Measurements from ENCODE around the gene CKAP5.

DNA sequence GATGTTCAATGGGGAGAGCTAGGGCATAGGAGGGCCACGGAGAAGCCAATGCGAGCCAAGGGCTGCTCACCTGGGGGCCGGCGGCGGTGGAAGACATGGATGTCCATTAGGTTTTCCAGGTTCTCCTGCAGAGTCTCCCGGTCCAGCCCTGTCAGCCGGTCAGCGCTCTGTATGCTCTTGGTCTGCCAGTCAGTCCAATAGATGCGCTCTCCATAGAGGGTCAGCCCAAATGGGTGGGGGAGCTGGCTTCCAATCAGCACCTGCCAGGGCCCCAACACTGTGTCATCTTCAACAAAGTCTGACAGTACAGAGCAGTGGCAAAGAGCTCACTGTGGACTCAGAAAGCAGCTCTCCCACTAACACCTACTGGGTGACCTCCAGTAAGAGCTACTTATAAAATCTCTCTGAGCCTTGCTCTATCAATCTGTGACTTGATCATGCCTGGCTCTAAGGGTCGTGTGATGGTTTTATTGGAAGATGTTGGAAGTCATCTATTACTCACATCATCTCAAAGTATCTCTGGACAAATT, 33.0 kb upstream of the CKAP5 start:
- TF ChIP-seq CTCF (IDR thresholded peaks at IDR 0.05; ENCODE audit: low read depth, low read length, poor library complexity, severe bottlenecking), result no peak
- TF ChIP-seq EZH2phosphoT487 (IDR thresholded peaks at IDR 0.05; ENCODE audit: borderline replicate concordance, low read length), result no peak

Data from DOHH2 (cell line).